HepG2 (cell line): Measurements from ENCODE around the gene MBD3L5. TPM values are rescaled to one million over a fixed set of nuclear protein-coding genes. Genes with fewer than 3 reads are reported as not detected.

Experiments used
- ARNT ChIP-seq: fragments of 450-650 bp; IDR thresholded peaks from 2 replicates; pipeline ENCODE4 v1.6.1; 2017
- E2F5 ChIP-seq: sonication (generic); formaldehyde crosslinking; conservative IDR thresholded peaks from 2 replicates; pipeline ENCODE4 v1.4.0; 2020; ENCODE audit warnings: missing genetic modification reagents
- GATAD1 ChIP-seq: IDR thresholded peaks from 2 replicates; pipeline ENCODE4 v1.6.1; 2016; ENCODE audit warnings: missing genetic modification reagents, missing compliant biosample characterization
- NFE2 ChIP-seq: sonication (generic); formaldehyde crosslinking; IDR thresholded peaks from 2 replicates; pipeline ENCODE4 v1.4.0; 2020; ENCODE audit warnings: missing genetic modification reagents
- NPAS2 ChIP-seq: sonication (generic); formaldehyde crosslinking; IDR thresholded peaks from 2 replicates; pipeline ENCODE4 v1.8.0; 2022; ENCODE audit warnings: mild to moderate bottlenecking, missing genetic modification reagents, borderline replicate concordance
- PHF8 ChIP-seq: sonication (generic); formaldehyde crosslinking; IDR thresholded peaks from 2 replicates; pipeline ENCODE4 v1.5.0; 2020; ENCODE audit warnings: missing genetic modification reagents
- RAD21 ChIP-seq: fragments of 450-650 bp; formaldehyde crosslinking; IDR thresholded peaks from 2 replicates; pipeline ENCODE4 v1.5.0; 2020; ENCODE audit warnings: mild to moderate bottlenecking
- RBM22 ChIP-seq: fragments of 200-400 bp; formaldehyde crosslinking; optimal IDR thresholded peaks from 2 replicates; pipeline ENCODE3; 2017; ENCODE audit warnings: mild to moderate bottlenecking, low read length, moderate library complexity
- ZEB1 ChIP-seq: IDR thresholded peaks from 2 replicates; pipeline ENCODE4 v1.6.1; 2012; ENCODE audit warnings: mild to moderate bottlenecking, low read depth, inconsistent platforms; ENCODE audit not compliant: insufficient replicate concordance
- ZHX2 ChIP-seq, 2 experiments: sonication (generic) in 1 of 2; formaldehyde crosslinking in 1 of 2; IDR thresholded peaks; 2 replicates each; pipeline versions ENCODE4 v1.6.1 to v1.9.0; 2014 to 2022; ENCODE audit warnings: antibody characterized with exemption in 1 of 2, borderline replicate concordance in 1 of 2, inconsistent platforms in 1 of 2, low read depth in 1 of 2, missing genetic modification reagents in 1 of 2
- ZNF225 ChIP-seq: sonication (generic); formaldehyde crosslinking; IDR thresholded peaks from 2 replicates; pipeline ENCODE4 v1.4.0; 2020; ENCODE audit warnings: mild to moderate bottlenecking, missing genetic modification reagents
- ZNF382 ChIP-seq: sonication (generic); formaldehyde crosslinking; IDR thresholded peaks from 2 replicates; pipeline ENCODE4 v1.5.0; 2020; ENCODE audit warnings: missing genetic modification reagents, mild to moderate bottlenecking, borderline replicate concordance
- ZNF574 ChIP-seq: sonication (generic); formaldehyde crosslinking; IDR thresholded peaks from 2 replicates; pipeline ENCODE4 v1.4.0; 2020; ENCODE audit warnings: missing genetic modification reagents
- ZNF7 ChIP-seq: IDR thresholded peaks from 2 replicates; pipeline ENCODE4 v1.6.1; 2016; ENCODE audit warnings: missing biosample characterization, missing genetic modification reagents
- ZNF703 ChIP-seq: sonication (generic); formaldehyde crosslinking; IDR thresholded peaks from 2 replicates; pipeline ENCODE4 v1.5.1; 2020; ENCODE audit warnings: missing genetic modification reagents, mild to moderate bottlenecking, moderate library complexity, borderline replicate concordance
- ZNF770 ChIP-seq: sonication (generic); formaldehyde crosslinking; IDR thresholded peaks from 2 replicates; pipeline ENCODE4 v1.5.0; 2020; ENCODE audit warnings: mild to moderate bottlenecking, missing genetic modification reagents
- ZNF790 ChIP-seq: sonication (generic); formaldehyde crosslinking; IDR thresholded peaks from 2 replicates; pipeline ENCODE4 v1.8.0; 2022; ENCODE audit warnings: missing genetic modification reagents, mild to moderate bottlenecking, borderline replicate concordance
- polyA plus RNA-seq, 8 experiments: library from polyadenylated mRNA; depleted of rRNA in 3 of 8; stranded (reverse) in 7 of 8; unstranded in 1 of 8; fragments of >200 nt; fragmentation: Illumina TruSeq in 4 of 8; extraction: Trizol in 4 of 8; gene quantifications; 2 replicates each; pipeline versions ENCODE4 v1.2.1 to v1.2.3, GENCODE V29; 2011 to 2016; ENCODE audit warnings: low read depth in 4 of 8, missing spikeins in 1 of 8, mixed read lengths in 1 of 8; ENCODE audit not compliant: insufficient read depth in 1 of 8
- total RNA-seq, 5 experiments: library from RNA; depleted of rRNA; stranded (reverse); fragments of >200 nt; fragmentation: Illumina TruSeq; extraction: Trizol; gene quantifications; 2 replicates each; pipeline ENCODE4 v1.2.3, GENCODE V29; 2016; ENCODE audit warnings: low read depth in 1 of 5

MBD3L5 gene
- total and polyA plus RNA-seq, 2 of the 13 experiments (the other 11 are each of a cell fraction or from before 2014, with no cell fraction given), result not detected

- TF ChIP-seq NPAS2 (CRISPR knock-in tag) (no peak), ZNF225 (CRISPR knock-in tag) (peak; percentile 34; the same call in 1 of the 2 replicates), ZNF574 (peak; percentile 88), ZEB1 (no peak), ZNF7 (CRISPR knock-in tag) (no peak), GATAD1 (CRISPR knock-in tag) (peak; percentile 91), ZNF790 (no peak; the same call in 1 of the 2 replicates), RBM22 (peak; percentile 24), PHF8 (peak; percentile 91), E2F5 (no peak), RAD21 (no peak), ZNF382 (no peak), ZHX2 (IDR thresholded peaks at IDR 0.05; ENCODE audit: low read depth) (no peak; the same call in 1 of the 2 replicates), ZHX2 (CRISPR knock-in tag; IDR thresholded peaks at IDR 0.05; ENCODE audit: borderline replicate concordance) (0 out of 2 replicates have a peak, but pooled peaks have one; percentile 56), ARNT (no peak), NFE2 (CRISPR knock-in tag) (no peak), ZNF770 (CRISPR knock-in tag) (no peak), ZNF703 (CRISPR knock-in tag) (no peak)
Measured at GRCh38 chr19:7069042-7069903, 38.9 kb downstream of the MBD3L5 start, which contains the start of gene ZNF557 (continued).
